GM12892 (cell line): ENCODE results near the gene YAF2.
"Not testable (repeated sequence)": the region's sequence is repeated elsewhere in the genome, so short reads cannot be mapped to it uniquely, and the experiment has no call there.

ENCODE experiments used
- DNase-seq: peaks from one replicate; pipeline ENCODE4 v3.0.0; 2011; ENCODE audit not compliant: insufficient read length
- FAIRE-seq: peaks from 2 replicates; lab custom pipeline; 2011; peaks lifted over from hg19 to GRCh38; lab: Jason Lieb, UNC
- POLR2A ChIP-seq: IDR thresholded peaks from 2 replicates; pipeline ENCODE4 v1.6.1; 2011; ENCODE audit warnings: low read depth, low read length, control low read depth
- POLR2AphosphoS5 ChIP-seq: IDR thresholded peaks from 2 replicates; pipeline ENCODE4 v1.6.1; 2011; ENCODE audit warnings: low read depth, low read length, control low read depth
- TAF1 ChIP-seq: IDR thresholded peaks from 2 replicates; pipeline ENCODE4 v1.6.1; 2011; ENCODE audit warnings: low read depth, mild to moderate bottlenecking, control low read depth, low read length, borderline replicate concordance

YAF2 gene

DNA sequence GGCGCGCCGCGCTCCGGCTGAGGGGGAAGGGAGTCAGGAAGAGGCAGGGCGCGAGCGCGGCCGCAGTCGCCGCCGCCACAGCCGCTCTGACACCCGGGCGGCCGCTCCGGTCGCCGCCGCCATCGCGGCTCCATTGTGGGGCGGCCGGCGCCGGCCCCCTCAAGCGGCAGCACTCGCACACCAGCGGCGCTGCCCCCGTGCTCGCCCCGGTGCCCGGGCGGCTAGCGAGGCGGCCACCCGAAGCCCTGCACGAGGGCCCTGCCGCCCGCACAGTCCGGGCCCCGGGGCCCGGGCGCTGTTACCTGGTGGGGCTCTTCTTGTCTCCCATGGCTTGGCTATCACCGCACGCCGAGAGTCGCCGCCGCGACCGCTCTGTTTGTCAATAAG, 202 bp downstream of the YAF2 start:
- FAIRE-seq = no peak
- no peak for TF ChIP-seq POLR2AphosphoS5
- no peak for TF ChIP-seq POLR2A
- no peak for TF ChIP-seq TAF1
- peak; percentile 14 for DNase-seq

DNA sequence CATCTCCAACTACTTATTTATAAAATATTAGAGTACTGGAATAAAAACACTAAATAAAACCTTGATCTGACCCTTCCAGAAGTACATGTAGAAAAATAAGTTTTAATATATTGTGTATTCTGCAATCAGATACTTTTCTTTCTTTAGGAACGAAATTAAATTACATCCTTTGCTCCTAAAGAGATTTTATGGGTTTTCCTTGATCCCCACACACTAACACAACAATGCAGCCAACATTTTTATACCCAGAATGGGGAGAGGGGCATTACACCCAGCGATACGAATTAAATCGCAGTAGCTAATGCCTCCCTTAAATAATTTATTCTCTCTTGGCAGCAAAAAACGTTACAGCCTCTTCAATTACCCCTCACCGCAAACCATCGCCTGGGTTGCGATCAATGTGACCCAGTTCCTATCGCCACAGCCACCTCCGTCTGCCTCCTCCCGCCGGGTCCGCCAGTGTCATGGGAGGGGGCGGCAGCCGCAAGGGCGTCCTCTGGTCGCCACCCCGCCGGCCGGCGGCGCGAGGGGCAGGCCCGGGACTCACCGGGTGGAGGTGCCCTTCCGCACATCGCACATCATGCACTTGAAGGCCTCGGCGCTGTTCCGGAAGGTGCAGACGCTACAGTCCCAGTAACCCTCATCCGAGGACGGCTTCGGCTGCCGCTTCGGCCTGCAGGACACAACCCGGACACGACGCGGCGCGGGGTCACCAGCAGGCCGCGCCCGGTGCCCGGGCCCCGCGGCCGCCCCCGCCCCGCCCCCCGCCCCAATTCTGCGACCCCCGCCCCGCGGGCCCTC, 796 bp downstream of the YAF2 start:
- peak; percentile 98 for FAIRE-seq
- peak; percentile 66; the same call in 1 of the 2 replicates for TF ChIP-seq POLR2AphosphoS5
- peak; percentile 81 for TF ChIP-seq POLR2A
- TF ChIP-seq TAF1 = 0 out of 2 replicates have a peak, but pooled peaks have one; percentile 37
- DNase-seq = peak; percentile 60

GRCh38 chr12:42236017-42236416, 2.0 kb downstream of the YAF2 start:
- FAIRE-seq = no peak
- no peak for DNase-seq
- TF ChIP-seq POLR2A = no peak
- TF ChIP-seq POLR2AphosphoS5 = no peak
- TF ChIP-seq TAF1 = no peak

- TF ChIP-seq TAF1 (no peak), POLR2A (no peak), POLR2AphosphoS5 (no peak)
- FAIRE-seq (no peak), DNase-seq (no peak)
Measured at GRCh38 chr12:42235426-42235825, 2.6 kb downstream of the YAF2 start.

GRCh38 chr12:42234970-42235369, 3.1 kb downstream of the YAF2 start:
- FAIRE-seq (peak; percentile 24), DNase-seq (no peak)
- TF ChIP-seq POLR2AphosphoS5 = no peak
- TF ChIP-seq POLR2A = no peak
- no peak for TF ChIP-seq TAF1

DNA sequence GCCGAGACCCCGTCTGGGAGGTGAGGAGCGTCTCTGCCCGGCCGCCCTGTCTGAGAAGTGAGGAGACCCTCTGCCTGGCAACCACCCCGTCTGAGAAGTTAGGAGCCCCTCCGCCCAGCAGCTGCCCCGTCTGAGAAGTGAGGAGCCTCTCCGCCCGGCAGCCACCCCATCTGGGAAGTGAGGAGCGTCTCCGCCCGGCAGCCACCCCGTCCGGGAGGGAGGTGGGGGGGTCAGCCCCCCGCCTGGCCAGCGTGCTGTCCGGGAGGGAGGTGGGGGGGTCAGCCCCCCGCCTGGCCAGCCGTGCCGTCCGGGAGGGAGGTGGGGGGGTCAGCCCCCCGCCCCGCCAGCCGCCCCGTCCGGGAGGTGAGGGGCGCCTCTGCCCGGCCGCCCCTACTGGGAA, 10.5 kb downstream of the YAF2 start:
- not testable (repeated sequence) for FAIRE-seq

GRCh38 chr12:42224501-42224900, 13.5 kb downstream of the YAF2 start:
- not testable (repeated sequence) for DNase-seq, FAIRE-seq

More for the DNA sequence above, 10.5 kb downstream of the YAF2 start:
- DNase-seq = not testable (repeated sequence)

DNA sequence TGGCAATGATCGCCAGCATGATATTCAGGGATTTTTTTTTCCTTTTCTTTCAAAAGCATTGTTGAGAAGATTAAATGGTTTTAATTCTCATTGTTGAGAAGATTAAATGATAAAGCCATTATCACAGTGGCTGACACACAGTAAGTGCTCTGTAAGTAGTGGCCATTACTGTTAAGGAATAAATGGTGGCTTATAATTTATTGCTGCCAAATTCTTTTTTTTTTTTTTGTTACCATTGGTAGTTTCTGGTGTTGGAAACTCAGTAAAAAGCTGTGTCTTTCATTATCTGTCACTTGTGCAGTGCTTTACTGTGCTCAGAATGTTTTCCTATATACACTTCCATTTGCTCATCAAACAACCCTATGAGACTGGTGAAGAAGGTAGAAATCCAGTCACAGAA, 15.3 kb downstream of the YAF2 start:
- no peak for FAIRE-seq
- TF ChIP-seq TAF1 = no peak
- no peak for TF ChIP-seq POLR2A
- no peak for TF ChIP-seq POLR2AphosphoS5
- DNase-seq = no peak

DNA sequence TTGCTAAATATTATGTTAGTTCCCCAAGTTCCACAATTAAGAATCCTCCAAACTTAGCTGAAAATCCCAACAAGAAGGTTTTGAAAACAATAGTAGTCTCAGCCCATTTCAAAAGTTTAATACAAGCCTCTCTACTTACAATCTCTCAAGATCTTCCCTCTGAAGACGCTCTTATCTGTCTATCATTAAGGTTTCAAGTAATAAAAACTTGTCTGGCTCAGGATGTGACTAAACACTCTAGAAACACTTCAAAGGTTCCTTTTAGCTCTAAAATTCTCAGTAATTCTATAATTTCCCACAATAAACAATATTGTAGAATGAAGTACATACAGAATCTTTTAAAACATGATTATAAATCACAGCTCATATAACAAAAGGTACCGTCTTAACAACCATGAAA, 16.3 kb downstream of the YAF2 start:
- TF ChIP-seq TAF1 (no peak), POLR2AphosphoS5 (no peak), POLR2A (no peak)
- FAIRE-seq (no peak), DNase-seq (no peak)

DNA sequence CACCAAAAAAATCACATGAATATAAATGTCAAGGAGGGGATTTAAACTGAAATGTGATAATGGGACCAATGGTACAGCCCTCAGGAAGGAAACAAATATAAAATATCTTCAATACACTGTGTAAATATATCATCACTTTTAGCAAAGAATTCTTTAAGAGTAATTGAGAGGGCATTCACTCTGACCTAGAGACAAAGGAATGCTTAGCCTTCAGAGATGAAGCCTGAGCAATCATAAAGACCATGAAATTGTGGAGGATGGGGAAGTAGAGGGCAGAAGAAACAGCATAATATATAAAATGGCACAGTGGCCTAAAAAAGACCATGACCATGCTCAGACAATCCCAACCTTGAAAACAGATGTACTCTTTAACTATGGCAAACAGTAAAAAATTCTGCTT, 20.4 kb downstream of the YAF2 start:
- FAIRE-seq = no peak
- no peak for DNase-seq
- no peak for TF ChIP-seq POLR2AphosphoS5
- no peak for TF ChIP-seq POLR2A
- no peak for TF ChIP-seq TAF1

DNA sequence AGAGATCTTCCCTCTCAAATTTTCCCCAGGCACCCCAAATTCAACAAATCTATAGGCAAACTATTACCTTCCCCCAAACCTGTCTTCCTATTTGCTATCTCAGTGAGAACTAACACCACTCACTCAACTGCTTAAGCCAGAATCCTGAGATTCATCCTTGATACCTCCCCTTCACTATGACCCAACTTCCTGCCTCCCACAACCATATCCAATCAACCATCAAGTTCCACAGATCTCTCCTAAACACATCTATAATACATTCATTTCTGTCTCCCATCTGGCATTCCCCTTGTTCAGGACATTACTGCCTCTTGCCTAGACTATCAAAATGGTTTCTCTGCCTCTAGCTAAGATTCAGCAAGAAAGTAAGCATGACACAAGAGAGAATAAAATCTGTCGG, 21.3 kb downstream of the YAF2 start:
- no peak for TF ChIP-seq POLR2A
- FAIRE-seq (peak; percentile 33), DNase-seq (no peak)

DNA sequence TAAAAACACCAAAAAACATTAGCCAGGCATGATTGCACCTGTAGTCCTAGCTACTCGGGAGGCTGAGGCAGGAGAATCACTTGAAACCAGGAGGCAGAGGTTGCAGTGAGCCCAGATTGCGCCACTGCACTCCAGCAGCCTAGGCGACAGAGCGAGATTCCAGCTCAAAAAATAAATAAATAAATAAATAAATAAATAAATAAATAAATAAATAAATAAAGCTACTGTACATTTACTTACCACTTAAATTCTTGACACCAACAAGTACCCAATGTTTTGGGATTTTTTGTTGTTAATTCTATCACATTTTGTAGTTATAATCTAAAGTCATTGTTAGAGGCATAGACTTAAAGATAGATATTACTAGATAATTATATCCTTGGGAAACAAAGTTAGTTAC, 22.3 kb downstream of the YAF2 start:
- FAIRE-seq, DNase-seq: not testable (repeated sequence)

DNA sequence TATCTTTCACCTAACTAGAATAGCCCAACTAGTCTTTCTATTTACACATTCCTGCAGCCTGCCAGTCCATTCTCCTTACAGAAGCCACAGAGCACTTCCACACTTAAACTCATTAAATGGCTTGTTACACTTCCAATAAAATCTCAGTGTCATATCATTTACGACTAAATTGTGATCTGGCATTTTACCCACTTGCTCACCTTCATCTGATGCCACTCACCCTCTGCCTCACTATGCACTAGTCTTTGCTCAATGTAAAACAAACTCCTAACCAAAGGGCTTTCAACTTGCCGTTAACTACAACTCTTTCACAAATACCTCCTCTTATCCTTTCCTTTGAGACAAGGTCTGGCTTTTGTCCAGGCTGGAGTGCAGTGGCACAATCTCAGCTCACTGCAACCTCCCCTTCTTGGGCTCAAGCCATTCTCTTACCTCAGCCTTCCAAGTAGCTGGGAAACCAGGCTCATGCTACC, 24.1 kb downstream of the YAF2 start:
- TF ChIP-seq POLR2A (no peak), TAF1 (no peak), POLR2AphosphoS5 (no peak)
- FAIRE-seq (no peak), DNase-seq (no peak)
